HG02588 (cell line): ENCODE results near the gene GPATCH3.
"Not testable (repeated sequence)": the region's sequence is repeated elsewhere in the genome, so short reads cannot be mapped to it uniquely, and the experiment has no call there.

Experiments
- ATAC-seq: cut with Tn5 transposase; IDR thresholded peaks from one replicate; pipeline ENCODE4 v1.9.1; 2021; ENCODE audit warnings: mild to moderate bottlenecking, moderate library complexity; ENCODE audit not compliant: unreplicated experiment

GPATCH3 gene

GRCh38 chr1:26848941-26849774, 51.1 kb downstream of the GPATCH3 start:
- no peak for ATAC-seq

DNA sequence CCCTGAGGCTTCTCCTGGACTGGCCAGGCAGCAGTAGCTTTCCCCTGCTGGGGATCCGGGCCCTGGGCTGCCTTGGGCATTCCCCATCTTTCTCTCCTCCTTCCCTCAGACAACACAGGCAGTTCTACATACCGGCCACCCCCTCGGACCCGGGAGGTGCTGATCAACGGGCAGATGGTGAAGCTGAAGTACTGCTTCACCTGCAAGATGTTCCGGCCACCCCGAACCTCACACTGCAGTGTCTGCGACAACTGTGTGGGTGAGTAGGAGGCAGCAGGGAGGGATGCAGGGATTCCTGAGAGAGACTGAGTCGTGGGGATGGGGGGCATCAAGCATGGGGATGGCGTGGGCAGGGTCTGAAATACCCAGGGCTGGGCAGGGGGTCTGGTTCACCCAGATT, 51.8 kb downstream of the GPATCH3 start:
- ATAC-seq = no peak

GRCh38 chr1:26847826-26848225, 52.4 kb downstream of the GPATCH3 start:
- ATAC-seq = not testable (repeated sequence)

GRCh38 chr1:26844424-26845196, 55.7 kb downstream of the GPATCH3 start:
- no peak for ATAC-seq
